Measurements from ENCODE around the gene SUSD1.

SUSD1 gene

DNA sequence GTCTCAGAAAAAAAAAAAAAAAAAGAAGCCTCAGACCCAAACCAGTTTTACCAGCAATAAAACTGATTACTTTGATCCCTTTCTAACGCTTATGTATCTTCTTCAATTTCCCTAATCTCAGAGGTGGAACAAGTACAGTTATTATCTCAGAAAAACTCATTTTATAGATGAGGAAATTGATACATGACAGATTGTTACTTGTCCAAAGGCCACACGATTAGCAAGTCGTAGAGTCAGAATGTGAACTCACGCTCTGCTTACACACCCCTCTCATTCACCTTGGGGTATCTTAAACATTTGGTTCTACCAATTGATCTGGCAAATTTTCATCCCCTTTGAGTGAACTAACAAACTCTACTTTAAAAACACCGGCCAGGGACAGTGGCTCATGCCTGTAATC, 110.2 kb downstream of the SUSD1 start:
- FAIRE-seq: no peak

DNA sequence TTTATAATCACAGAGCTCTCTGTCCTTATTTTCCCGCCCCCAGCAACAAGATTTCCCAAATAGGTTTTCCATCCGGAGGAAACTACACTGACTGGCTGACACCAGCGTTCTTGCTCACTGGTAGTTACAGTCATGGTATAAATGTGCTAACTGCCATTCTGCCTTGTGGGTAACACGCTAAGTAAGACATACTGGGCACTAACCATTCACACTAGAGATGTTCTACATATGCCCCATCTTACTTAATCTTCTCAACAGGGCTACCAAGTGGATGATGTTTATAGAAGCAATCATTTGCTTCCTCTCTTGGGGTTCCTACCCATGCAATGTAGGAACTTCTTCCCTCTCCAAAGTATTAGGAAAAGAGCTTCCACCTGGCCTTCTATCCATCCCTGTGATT, 111.5 kb downstream of the SUSD1 start:
- FAIRE-seq: no peak

DNA sequence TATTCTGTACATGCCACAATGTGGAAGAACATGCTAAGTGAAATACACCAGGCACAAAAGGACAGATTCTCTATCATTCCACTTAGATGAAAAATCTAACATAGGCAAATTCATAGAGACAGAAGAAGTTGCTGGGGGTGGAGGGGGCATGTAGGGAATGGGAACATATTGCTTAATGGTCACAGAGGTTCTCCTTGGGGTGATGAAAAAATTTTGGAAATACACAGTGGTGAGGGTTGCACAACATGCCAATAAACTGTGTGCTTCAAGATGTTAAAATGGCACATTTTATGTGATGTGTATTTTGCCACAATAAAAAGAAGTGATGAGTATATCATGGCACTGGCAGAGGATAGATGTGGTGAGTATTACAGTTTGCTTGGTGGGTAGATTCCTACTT, 111.9 kb downstream of the SUSD1 start:
- FAIRE-seq: no peak

- no peak for FAIRE-seq
Observed at GRCh38 chr9:112061152-112061740, 113.9 kb downstream of the SUSD1 start.

DNA sequence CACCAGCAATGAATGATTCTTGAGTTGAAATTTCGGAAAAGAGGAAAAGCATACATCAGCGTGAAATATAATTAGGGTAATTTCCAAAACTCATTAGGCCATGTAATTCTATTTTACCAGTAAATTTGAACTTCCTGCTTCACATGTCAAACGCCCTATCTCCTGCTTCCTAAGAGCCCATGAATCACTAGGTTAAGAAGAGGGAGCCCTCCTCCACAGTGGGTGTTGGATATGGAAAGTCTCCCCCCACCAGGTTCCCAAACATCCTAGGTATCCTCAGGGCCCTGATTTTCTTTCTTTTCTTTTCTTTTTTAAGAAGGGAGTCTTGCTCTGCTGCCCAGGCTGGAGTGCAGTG, 115.2 kb downstream of the SUSD1 start:
- FAIRE-seq: no peak

DNA sequence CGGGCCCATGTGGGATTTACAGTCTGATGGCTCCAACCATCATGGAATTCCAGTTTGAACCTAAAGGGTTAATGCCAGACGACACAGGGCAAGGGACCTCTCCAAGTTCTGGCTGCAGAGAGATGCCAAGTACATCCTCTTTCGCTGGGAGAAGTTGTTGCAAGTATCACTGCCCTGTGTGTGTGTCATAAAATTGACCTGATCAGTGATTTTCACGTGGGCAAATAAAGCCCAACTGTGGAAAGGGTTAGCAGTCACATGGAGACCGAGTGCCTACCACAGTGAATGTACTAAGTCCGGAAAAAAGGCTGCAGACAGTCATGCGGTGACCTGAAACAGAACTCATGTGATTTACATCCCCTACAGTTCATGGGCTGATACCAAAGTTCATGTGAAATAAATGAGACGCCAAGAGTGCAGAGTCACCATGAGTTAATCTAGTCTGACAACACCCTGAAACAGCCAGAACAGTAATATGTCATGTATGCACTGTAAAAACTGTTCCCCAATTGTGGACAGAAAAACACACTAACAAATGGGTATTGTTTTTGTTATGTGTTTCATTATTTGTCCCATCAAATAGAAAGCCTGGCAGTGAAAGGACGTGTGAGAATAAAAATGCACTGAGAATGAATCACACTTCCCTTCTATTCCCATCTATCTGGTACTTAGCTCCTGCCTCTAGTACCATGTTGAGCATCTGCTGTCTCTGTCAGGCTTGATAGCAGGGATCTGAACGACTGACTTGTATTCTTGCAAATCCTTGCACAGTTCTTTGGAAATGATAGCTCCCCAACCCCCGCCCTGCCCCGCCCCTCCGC, 115.7 kb downstream of the SUSD1 start:
- FAIRE-seq: no peak

DNA sequence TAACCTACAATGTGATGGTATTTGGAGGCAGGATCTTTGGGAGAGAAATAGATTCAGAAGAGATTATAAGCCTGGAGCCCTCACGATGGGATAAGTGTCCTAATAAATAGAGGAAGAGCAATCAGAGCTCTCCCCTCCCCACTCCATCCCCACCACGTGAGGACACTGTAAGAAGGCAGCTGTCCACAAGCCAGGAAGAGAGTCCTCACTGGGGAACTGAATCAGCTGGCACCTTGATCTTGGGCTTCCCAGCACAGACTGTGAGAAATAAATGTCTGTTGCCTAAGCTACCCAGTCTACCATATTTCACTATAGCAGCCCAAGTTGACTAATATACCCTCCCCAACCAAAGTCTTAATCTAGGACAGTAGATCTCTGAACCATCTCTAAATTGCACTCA, 118.1 kb downstream of the SUSD1 start:
- no peak for FAIRE-seq

DNA sequence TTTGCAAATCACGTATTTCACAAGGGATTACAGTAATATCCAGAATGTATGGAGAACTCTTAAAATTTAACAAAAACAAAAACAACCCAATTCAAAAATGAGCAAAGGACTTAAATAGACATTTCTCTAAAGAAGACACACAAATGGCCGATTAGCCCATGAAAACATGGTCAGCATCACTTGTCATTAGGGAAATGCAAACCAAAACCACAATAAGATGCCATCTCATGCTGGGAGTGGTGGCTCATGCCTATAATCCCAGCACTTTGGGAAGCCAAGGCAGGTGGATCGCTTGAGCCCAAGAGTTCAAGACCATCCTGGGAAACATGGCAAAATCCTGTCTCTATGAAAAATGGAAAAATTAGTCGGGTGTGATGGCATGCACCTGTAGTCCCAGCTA, 120.2 kb downstream of the SUSD1 start:
- FAIRE-seq: no peak

GRCh38 chr9:112051812-112052211, 123.3 kb downstream of the SUSD1 start:
- FAIRE-seq: no peak

- FAIRE-seq: no peak
Observed at GRCh38 chr9:112050544-112051475, 124.3 kb downstream of the SUSD1 start.

DNA sequence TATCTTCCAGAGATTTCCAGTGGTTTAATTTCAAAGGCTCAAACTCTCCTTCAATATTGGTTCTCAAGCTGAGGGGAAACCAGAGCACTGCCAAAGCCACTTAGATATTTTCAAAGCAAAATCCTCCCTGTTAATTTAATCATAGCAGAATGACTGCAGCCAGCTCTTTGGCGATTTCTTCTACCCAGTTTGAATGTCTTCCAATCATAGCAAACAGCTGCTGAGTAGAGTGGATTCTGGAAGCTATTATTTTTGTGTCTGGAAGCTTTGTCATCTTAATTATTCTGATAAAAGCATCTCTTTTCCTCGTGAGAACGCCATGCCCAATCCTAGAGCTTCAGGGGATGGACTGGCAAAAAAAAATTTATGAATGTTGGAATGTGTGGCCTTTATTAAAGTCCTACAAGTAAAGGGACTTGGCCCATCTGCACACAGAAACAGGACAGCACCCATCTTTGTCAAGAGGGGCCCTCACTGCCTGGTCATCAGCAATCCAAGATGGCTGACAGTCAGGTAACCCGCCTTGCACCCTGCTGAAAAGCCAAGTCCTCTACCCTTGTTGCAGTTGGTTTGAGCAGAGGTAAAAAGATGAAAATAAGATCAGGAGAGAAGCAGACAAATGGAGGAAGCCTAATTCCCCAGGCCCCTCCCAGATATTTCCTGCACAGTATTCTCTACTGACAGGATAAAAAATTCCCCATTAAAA, 125.1 kb downstream of the SUSD1 start:
- no peak for FAIRE-seq

DNA sequence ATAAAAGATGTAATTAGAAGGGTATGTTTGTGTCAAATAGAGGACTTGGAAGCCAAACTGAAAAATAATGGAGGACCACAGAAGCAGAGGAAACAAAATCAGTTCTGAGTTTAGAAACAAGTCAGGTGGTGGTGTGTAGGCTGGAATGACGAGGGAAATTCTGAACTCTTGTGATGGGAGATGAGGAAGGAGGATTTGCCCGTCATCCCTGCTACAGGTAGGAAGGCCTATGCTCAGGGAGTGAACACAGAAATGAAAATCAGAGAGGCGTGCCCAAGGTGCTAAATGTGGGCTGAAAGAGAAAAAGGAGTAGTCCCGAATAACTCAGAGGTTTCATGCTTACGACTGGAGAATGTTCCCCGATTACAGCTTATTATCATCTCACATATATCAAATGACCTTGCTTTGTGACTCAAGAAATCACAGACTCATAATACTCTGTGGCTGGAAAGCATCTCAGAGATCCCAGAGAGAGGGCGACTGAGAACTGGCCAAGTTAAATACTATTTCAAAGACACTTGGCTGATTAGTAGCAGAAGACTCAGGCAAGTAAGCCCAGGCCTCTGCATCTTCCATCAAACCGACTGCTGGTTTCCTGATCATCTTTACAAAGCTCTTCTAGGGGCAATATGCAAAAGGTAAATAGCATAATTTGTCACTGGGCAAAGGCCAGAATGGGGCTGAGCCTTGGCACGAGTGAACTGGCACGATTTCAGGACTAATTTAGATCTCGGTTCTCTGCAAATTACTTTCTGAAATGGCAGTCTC, 126.0 kb downstream of the SUSD1 start:
- no peak for FAIRE-seq

GRCh38 chr9:112047538-112048066, 127.5 kb downstream of the SUSD1 start:
- FAIRE-seq: no peak

GRCh38 chr9:112046181-112046580, 128.9 kb downstream of the SUSD1 start:
- FAIRE-seq: no peak

GRCh38 chr9:112044881-112045280, 130.2 kb downstream of the SUSD1 start:
- FAIRE-seq: no peak

DNA sequence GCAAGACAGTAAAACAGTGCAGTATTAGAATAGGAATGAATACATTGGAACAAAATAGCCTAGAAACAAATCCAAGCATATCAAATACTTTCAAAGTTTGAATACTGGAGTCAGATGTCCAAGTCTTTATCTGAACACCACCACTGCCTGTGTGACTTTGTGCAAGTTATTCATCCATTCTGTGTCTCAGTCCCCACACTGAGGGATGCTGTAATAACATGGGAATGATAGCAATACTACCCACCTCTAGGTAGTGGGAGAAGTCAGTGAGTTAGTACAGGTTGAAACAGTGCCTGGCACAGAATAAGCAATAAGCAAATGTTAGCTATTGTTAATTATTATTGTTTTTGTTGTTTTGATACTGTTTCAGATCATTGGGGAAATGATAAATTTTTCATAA, 130.9 kb downstream of the SUSD1 start:
- FAIRE-seq: no peak

- no peak for FAIRE-seq
Observed at GRCh38 chr9:112043423-112043822, 131.7 kb downstream of the SUSD1 start.

DNA sequence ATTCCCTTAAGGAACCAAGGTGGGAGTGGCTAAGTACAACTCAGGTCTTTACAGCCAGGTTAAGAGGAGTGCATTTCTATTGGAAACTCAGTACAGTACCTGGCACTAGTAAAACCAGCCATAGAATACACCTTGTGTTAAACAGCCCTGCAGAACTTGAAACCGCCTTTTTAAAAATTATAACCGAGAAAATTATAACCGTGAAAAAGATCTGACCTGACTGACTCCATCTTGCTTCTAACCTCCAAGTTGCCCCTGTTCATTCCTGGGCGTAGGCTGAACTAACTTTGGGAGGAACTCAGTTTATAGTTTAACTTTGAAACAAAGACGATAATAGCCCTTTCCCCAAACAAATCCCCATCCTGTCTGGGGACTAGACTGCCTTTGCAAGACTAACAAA, 132.3 kb downstream of the SUSD1 start:
- no peak for FAIRE-seq

GRCh38 chr9:112042244-112042638, 132.9 kb downstream of the SUSD1 start:
- FAIRE-seq: no peak

GRCh38 chr9:112041536-112042243, 133.4 kb downstream of the SUSD1 start:
- FAIRE-seq: no peak

GRCh38 chr9:112041199-112041535, 133.9 kb downstream of the SUSD1 start:
- no peak for FAIRE-seq

DNA sequence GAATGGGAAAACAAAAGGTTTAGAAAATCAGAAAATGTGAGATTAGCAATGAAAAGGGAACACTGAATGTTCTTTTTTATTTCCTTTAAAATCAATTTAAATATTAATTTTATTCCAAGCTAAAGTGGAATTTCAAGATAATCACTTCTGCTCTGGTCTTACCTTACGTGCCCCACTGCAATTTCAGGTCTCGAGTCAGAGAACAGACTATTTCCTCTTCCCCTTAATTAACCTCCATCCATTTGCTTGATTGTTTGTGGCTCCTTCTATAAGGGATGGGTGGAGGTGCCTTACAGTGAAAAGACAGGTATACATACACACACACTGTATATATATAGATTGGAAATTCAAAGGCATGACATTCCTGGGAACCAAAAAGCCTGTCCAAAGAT, 137.1 kb downstream of the SUSD1 start:
- no peak for FAIRE-seq
